ENCODE measurements around the gene MCRIP2.

DNA sequence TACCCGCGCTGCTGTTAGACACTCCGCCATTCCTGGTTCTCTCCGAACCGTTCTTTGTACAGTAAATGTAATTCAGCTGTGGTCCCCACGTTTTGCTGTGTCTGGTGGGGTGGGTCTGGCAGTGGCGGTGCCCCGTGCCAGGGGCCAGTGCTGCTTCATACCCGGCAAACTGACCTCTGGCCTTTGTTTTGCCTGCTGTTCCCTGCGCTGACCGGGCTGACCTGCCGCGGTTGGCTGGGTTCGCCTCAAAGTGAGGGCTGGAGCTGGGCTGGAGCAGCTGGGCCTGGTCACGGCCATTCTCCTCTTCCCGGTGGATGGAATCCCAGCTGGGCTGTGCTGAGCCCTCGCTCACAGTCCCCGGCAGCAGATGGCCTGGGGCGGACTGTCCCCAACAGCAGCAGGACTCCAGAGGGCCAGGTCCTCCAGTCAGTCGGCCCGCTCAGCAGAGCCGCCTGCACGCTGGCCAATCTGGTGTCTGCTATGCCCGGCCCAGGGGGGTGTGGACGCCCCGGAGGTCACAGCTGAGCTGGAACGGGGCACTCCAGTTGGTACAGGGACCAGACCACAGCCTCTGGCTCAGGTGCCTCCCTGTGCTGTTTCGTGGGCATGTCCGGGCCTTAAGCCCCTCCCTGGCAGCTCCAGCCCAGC lies 12.3 kb upstream of the MCRIP2 start:
- TF ChIP-seq, protein P1, sequence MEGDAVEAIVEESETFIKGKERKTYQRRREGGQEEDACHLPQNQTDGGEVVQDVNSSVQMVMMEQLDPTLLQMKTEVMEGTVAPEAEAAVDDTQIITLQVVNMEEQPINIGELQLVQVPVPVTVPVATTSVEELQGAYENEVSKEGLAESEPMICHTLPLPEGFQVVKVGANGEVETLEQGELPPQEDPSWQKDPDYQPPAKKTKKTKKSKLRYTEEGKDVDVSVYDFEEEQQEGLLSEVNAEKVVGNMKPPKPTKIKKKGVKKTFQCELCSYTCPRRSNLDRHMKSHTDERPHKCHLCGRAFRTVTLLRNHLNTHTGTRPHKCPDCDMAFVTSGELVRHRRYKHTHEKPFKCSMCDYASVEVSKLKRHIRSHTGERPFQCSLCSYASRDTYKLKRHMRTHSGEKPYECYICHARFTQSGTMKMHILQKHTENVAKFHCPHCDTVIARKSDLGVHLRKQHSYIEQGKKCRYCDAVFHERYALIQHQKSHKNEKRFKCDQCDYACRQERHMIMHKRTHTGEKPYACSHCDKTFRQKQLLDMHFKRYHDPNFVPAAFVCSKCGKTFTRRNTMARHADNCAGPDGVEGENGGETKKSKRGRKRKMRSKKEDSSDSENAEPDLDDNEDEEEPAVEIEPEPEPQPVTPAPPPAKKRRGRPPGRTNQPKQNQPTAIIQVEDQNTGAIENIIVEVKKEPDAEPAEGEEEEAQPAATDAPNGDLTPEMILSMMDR (IDR thresholded peaks at IDR 0.05): no peak
- TF ChIP-seq POLR2A (IDR thresholded peaks at IDR 0.05): no peak
